Hepatocyte (in vitro differentiated cells): Measurements from ENCODE around the gene SPG11. TPM values are rescaled to one million over a fixed set of nuclear protein-coding genes. Genes with fewer than 3 reads are reported as not detected.

ENCODE experiments used
- DNase-seq: peaks from one replicate; pipeline ENCODE4 v3.0.0-alpha.2; 2016; ENCODE audit warnings: low spot score
- H2AFZ ChIP-seq: fragments of 200-600 bp; sonication (generic); 2 replicates; pipeline ENCODE4 v1.6.0; 2016; ENCODE audit warnings: antibody characterized with exemption, mild to moderate bottlenecking
- H3K27ac ChIP-seq: fragments of 200-600 bp; sonication (generic); 2 replicates; pipeline ENCODE4 v1.5.1; 2016; ENCODE audit warnings: mild to moderate bottlenecking
- H3K27me3 ChIP-seq: fragments of 200-600 bp; sonication (generic); 2 replicates; pipeline ENCODE4 v1.6.1; 2016
- H3K36me3 ChIP-seq: fragments of 200-600 bp; sonication (generic); replicated peaks from 2 replicates; pipeline ENCODE4 v1.5.1; 2016; ENCODE audit warnings: low read depth; ENCODE audit not compliant: insufficient read depth
- H3K4me1 ChIP-seq: fragments of 200-600 bp; sonication (generic); 2 replicates; pipeline ENCODE4 v1.5.1; 2016; ENCODE audit warnings: mild to moderate bottlenecking, moderate library complexity; ENCODE audit not compliant: insufficient read depth
- H3K4me2 ChIP-seq: fragments of 200-600 bp; sonication (generic); 2 replicates; pipeline ENCODE4 v1.6.0; 2016
- H3K4me3 ChIP-seq: fragments of 200-600 bp; sonication (generic); 2 replicates; pipeline ENCODE4 v1.5.1; 2016; ENCODE audit warnings: mild to moderate bottlenecking
- H3K79me2 ChIP-seq: fragments of 200-600 bp; sonication (generic); 2 replicates; pipeline ENCODE4 v1.6.0; 2017; ENCODE audit warnings: mild to moderate bottlenecking
- H3K9me2 ChIP-seq: fragments of 200-600 bp; sonication (generic); replicated peaks from 2 replicates; pipeline ENCODE4 v1.6.0; 2017; ENCODE audit warnings: mild to moderate bottlenecking; ENCODE audit not compliant: insufficient read depth
- H3K9me3 ChIP-seq: fragments of 200-600 bp; sonication (generic); 2 replicates; pipeline ENCODE4 v1.5.1; 2016; ENCODE audit warnings: low read depth, mild to moderate bottlenecking
- H4K20me1 ChIP-seq: fragments of 200-600 bp; sonication (generic); 2 replicates; pipeline ENCODE4 v1.6.0; 2016; ENCODE audit warnings: mild to moderate bottlenecking; ENCODE audit not compliant: insufficient read depth, poor library complexity, severe bottlenecking
- CTCF ChIP-seq: fragments of 200-600 bp; sonication (generic); IDR thresholded peaks from 2 replicates; pipeline ENCODE4 v1.5.1; 2016; ENCODE audit warnings: antibody characterized with exemption, mild to moderate bottlenecking; ENCODE audit not compliant: poor library complexity
- EZH2 ChIP-seq: fragments of 200-600 bp; sonication (generic); IDR thresholded peaks from 2 replicates; pipeline ENCODE4 v1.6.1; 2016; ENCODE audit warnings: antibody characterized with exemption, mild to moderate bottlenecking, borderline replicate concordance
- EZH2phosphoT487 ChIP-seq: fragments of 200-600 bp; sonication (generic); IDR thresholded peaks from one replicate; pipeline ENCODE4 v1.6.1; 2018; ENCODE audit warnings: antibody characterized with exemption, mild to moderate bottlenecking, low read depth, moderate library complexity; ENCODE audit not compliant: unreplicated experiment, severe bottlenecking
- WGBS: methylation state at CpG from one replicate; pipeline ENCODE4 v1.1.6; 2016; ENCODE audit warnings: low lambda C conversion rate; ENCODE audit errors: missing lambda C conversion rate; 5-methylcytosine and 5-hydroxymethylcytosine counted together
- polyA plus RNA-seq: library from polyadenylated mRNA; unstranded; fragments of >200 nt; fragmentation: Nextera tagmentation; extraction: Ambion mirVana; gene quantifications from 2 replicates; pipeline ENCODE4 v1.2.1, GENCODE V29; 2016
- total RNA-seq: library from RNA; depleted of rRNA; stranded (reverse); fragments of >200 nt; gene quantifications from 2 replicates; pipeline ENCODE4 v1.2.3, GENCODE V29; 2014

The SPG11 gene
- total and polyA plus RNA-seq, 2 experiments from 2014 or later: 28.2 to 70.3 TPM

GRCh38 chr15:44603126-44603525 lies 60.3 kb downstream of the SPG11 start:
- Histone ChIP-seq H2AFZ (no peak overlapping the region), H3K4me1 (no peaks in the 10 kb centered on the region), H3K4me3 (no peak overlapping the region), H3K9me3 (no peaks in the 10 kb centered on the region), H3K27me3 (no peaks in the 10 kb centered on the region), H3K9me2 (no peaks in the 10 kb centered on the region), H4K20me1 (no peaks in the 10 kb centered on the region), H3K79me2 (no peaks in the 10 kb centered on the region), H3K4me2 (no peak overlapping the region), H3K36me3 (peaks cover 5% of the 10 kb centered on the region), H3K27ac (no peak overlapping the region)
- TF ChIP-seq EZH2: no peak
- TF ChIP-seq EZH2phosphoT487: no peak
- no peak for TF ChIP-seq CTCF
- WGBS: 100% methylated on average over 2 of the region's 2 CpGs
- DNase-seq: no peak

GRCh38 chr15:44598892-44599291 lies 64.6 kb downstream of the SPG11 start:
- Histone ChIP-seq H3K27ac (no peak overlapping the region), H4K20me1 (no peaks in the 10 kb centered on the region), H3K4me3 (no peak overlapping the region), H2AFZ (no peak overlapping the region), H3K4me2 (no peak overlapping the region), H3K4me1 (no peaks in the 10 kb centered on the region), H3K36me3 (peaks cover 3% of the 10 kb centered on the region), H3K9me3 (no peaks in the 10 kb centered on the region), H3K79me2 (no peaks in the 10 kb centered on the region), H3K27me3 (no peaks in the 10 kb centered on the region), H3K9me2 (no peaks in the 10 kb centered on the region)
- 87% methylated on average over 5 of the region's 5 CpGs for WGBS
- DNase-seq: no peak
- TF ChIP-seq EZH2 (no peak), EZH2phosphoT487 (no peak), CTCF (no peak)

- no peak overlapping the region for H2AFZ ChIP-seq
- H3K4me1 ChIP-seq: no peaks in the 10 kb centered on the region
- H3K27me3 ChIP-seq: no peaks in the 10 kb centered on the region
- H3K4me2 ChIP-seq: no peak overlapping the region
- TF ChIP-seq CTCF: no peak
- no peak for TF ChIP-seq EZH2phosphoT487
- no peak for TF ChIP-seq EZH2
- H3K9me2 ChIP-seq: no peaks in the 10 kb centered on the region
- H3K79me2 ChIP-seq: no peaks in the 10 kb centered on the region
- H4K20me1 ChIP-seq: no peaks in the 10 kb centered on the region
- no peaks in the 10 kb centered on the region for H3K36me3 ChIP-seq
- 95% methylated on average over 1 of the region's 1 CpG for WGBS
- no peak for DNase-seq
- no peak overlapping the region for H3K27ac ChIP-seq
- H3K4me3 ChIP-seq: no peak overlapping the region
- no peaks in the 10 kb centered on the region for H3K9me3 ChIP-seq
These were observed 65.4 kb downstream of the SPG11 start for GRCh38 chr15:44598066-44598465.

GRCh38 chr15:44596511-44597010 lies 66.9 kb downstream of the SPG11 start:
- no peak for TF ChIP-seq CTCF
- TF ChIP-seq EZH2: no peak
- TF ChIP-seq EZH2phosphoT487: no peak
- no peaks in the 10 kb centered on the region for H3K36me3 ChIP-seq

More at GRCh38 chr15:44596511-44597010, 66.9 kb downstream of the SPG11 start:
- H3K27ac ChIP-seq: no peak overlapping the region
- H2AFZ ChIP-seq: no peak overlapping the region
- no peak overlapping the region for H3K4me2 ChIP-seq
- H3K4me1 ChIP-seq: no peaks in the 10 kb centered on the region
- no peak for DNase-seq
- no peak overlapping the region for H3K4me3 ChIP-seq
- H3K9me3 ChIP-seq: no peaks in the 10 kb centered on the region
- H3K27me3 ChIP-seq: no peaks in the 10 kb centered on the region
- no peaks in the 10 kb centered on the region for H3K79me2 ChIP-seq
- no peaks in the 10 kb centered on the region for H3K9me2 ChIP-seq
- no peaks in the 10 kb centered on the region for H4K20me1 ChIP-seq
- 100% methylated on average over 1 of the region's 1 CpG for WGBS
